K562 (cell line): ENCODE data around the gene CDKN1C. TPM values are rescaled to one million over a fixed set of nuclear protein-coding genes. Genes with fewer than 3 reads are reported as not detected.

ENCODE experiments used
- ADNP ChIP-seq: fragments of 200-800 bp; sonication (Bioruptor generic); IDR thresholded peaks from 2 replicates; pipeline ENCODE4 v1.6.1; 2016; ENCODE audit warnings: missing genetic modification characterization, missing compliant biosample characterization
- BMI1 ChIP-seq: fragments of 150-350 bp; IDR thresholded peaks from 2 replicates; pipeline ENCODE4 v1.6.1; 2014; ENCODE audit warnings: low read length
- CBFA2T3 ChIP-seq: fragments of 450-650 bp; IDR thresholded peaks from 2 replicates; pipeline ENCODE4 v1.6.1; 2017
- CBX3 ChIP-seq, 2 experiments: IDR thresholded peaks; 1 replicate in 1 of 2; 2 replicates in 1 of 2; pipeline ENCODE4 v1.6.1; 2012; ENCODE audit warnings: inconsistent platforms in 2 of 2, low read length in 2 of 2, borderline replicate concordance in 1 of 2, control low read depth in 1 of 2
- CEBPZ ChIP-seq: fragments of 150-350 bp; IDR thresholded peaks from 2 replicates; pipeline ENCODE4 v1.6.1; 2014; ENCODE audit warnings: low read depth, mild to moderate bottlenecking, low read length, borderline replicate concordance
- DEAF1 ChIP-seq: fragments of 450-650 bp; formaldehyde crosslinking; IDR thresholded peaks from 2 replicates; pipeline ENCODE4 v1.4.0; 2020; ENCODE audit warnings: mild to moderate bottlenecking, moderate library complexity
- FOXP1 ChIP-seq: sonication (generic); formaldehyde crosslinking; IDR thresholded peaks from 2 replicates; pipeline ENCODE4 v1.8.0; 2022; ENCODE audit warnings: mild to moderate bottlenecking, missing genetic modification reagents
- GTF2A2 ChIP-seq: IDR thresholded peaks from 2 replicates; pipeline ENCODE4 v1.6.1; 2016; ENCODE audit warnings: mild to moderate bottlenecking, missing genetic modification characterization, missing compliant biosample characterization
- RBM25 ChIP-seq: fragments of 200-400 bp; formaldehyde crosslinking; IDR thresholded peaks from 2 replicates; pipeline ENCODE4 v1.6.1; 2018; ENCODE audit warnings: low read length, low read depth, moderate library complexity; ENCODE audit not compliant: severe bottlenecking
- TAF9B ChIP-seq: fragments of 450-650 bp; IDR thresholded peaks from 2 replicates; pipeline ENCODE4 v1.6.1; 2018; ENCODE audit warnings: mild to moderate bottlenecking; ENCODE audit not compliant: partially characterized antibody
- ZEB2 ChIP-seq: fragments of 450-650 bp; IDR thresholded peaks from 2 replicates; pipeline ENCODE4 v1.6.1; 2016
- ZNF239 ChIP-seq: fragments of 250-450 bp; sonication (Bioruptor Pico); IDR thresholded peaks from 2 replicates; pipeline ENCODE4 v1.4.0; 2020; ENCODE audit warnings: mild to moderate bottlenecking
- ZNF277 ChIP-seq: fragments of 250-450 bp; sonication (Bioruptor Pico); IDR thresholded peaks from 2 replicates; pipeline ENCODE4 v1.8.0; 2022; ENCODE audit warnings: inconsistent platforms, mild to moderate bottlenecking, moderate library complexity, borderline replicate concordance
- ZNF324 ChIP-seq: fragments of 250-450 bp; sonication (Bioruptor Pico); IDR thresholded peaks from 2 replicates; pipeline ENCODE4 v1.4.0; 2020; ENCODE audit warnings: mild to moderate bottlenecking
- ZNF830 ChIP-seq: fragments of 250-450 bp; sonication (Bioruptor Pico); IDR thresholded peaks from 2 replicates; pipeline ENCODE4 v1.5.0; 2021; ENCODE audit warnings: mild to moderate bottlenecking
- polyA plus RNA-seq, 8 experiments: library from polyadenylated mRNA; depleted of rRNA in 4 of 8; stranded (reverse) in 5 of 8; unstranded in 3 of 8; fragments of >200 nt; fragmentation: Nextera tagmentation in 2 of 8; fragmentation: Illumina TruSeq in 1 of 8; extraction: Ambion mirVana in 2 of 8; extraction: Trizol in 1 of 8; gene quantifications; 2 replicates each; pipeline versions ENCODE4 v1.2.1 to v1.2.3, GENCODE V29; 2011 to 2014; ENCODE audit warnings: inconsistent platforms in 1 of 8, missing spikeins in 1 of 8
- total RNA-seq, 7 experiments: library from RNA; depleted of rRNA in 6 of 7; stranded (reverse); fragments of >200 nt in 6 of 7; fragmentation: Illumina TruSeq in 2 of 7; extraction: Trizol in 2 of 7; gene quantifications; 2 replicates each; pipeline versions ENCODE4 v1.2.1 to v1.2.3, GENCODE V29; 2011 to 2021; ENCODE audit warnings: low replicate concordance in 1 of 7
- TF ChIP-seq, protein P1 (sequence below), 2 experiments: IDR thresholded peaks; 2 replicates each; pipeline ENCODE4 v1.6.1; 2011; ENCODE audit warnings: borderline replicate concordance in 1 of 2, control low read depth in 1 of 2, low read depth in 1 of 2, low read length in 1 of 2, mild to moderate bottlenecking in 1 of 2, mixed read lengths in 1 of 2, moderate library complexity in 1 of 2; ENCODE audit not compliant: insufficient read depth in 1 of 2, insufficient read length in 1 of 2, poor library complexity in 1 of 2, severe bottlenecking in 1 of 2; ENCODE audit errors: extremely low read depth in 1 of 2
- TF ChIP-seq, protein P2 (sequence below): fragments of 450-650 bp; IDR thresholded peaks from 2 replicates; pipeline ENCODE4 v1.6.1; 2018; ENCODE audit warnings: mild to moderate bottlenecking, low read depth; ENCODE audit not compliant: partially characterized antibody

Gene CDKN1C
- total and polyA plus RNA-seq, 9 of the 15 experiments (the other 6 are each of a cell fraction or from before 2014, with no cell fraction given), result 2.8 to 21.1 (median 9.3) TPM

- TF ChIP-seq, protein P1, sequence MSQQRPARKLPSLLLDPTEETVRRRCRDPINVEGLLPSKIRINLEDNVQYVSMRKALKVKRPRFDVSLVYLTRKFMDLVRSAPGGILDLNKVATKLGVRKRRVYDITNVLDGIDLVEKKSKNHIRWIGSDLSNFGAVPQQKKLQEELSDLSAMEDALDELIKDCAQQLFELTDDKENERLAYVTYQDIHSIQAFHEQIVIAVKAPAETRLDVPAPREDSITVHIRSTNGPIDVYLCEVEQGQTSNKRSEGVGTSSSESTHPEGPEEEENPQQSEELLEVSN (IDR thresholded peaks at IDR 0.05; ENCODE audit: borderline replicate concordance in 1 of 2, extremely low read depth in 1 of 2, insufficient read depth in 1 of 2, insufficient read length in 1 of 2, low read depth in 1 of 2, low read length in 1 of 2, poor library complexity in 1 of 2, severe bottlenecking in 1 of 2), result peak; percentile 30 to 84
- peak; percentile 71; the same call in 1 of the 2 replicates for TF ChIP-seq FOXP1 (CRISPR knock-in tag)
- TF ChIP-seq RBM25, result no peak
- no peak for TF ChIP-seq ZNF239 (CRISPR knock-in tag)
- peak; percentile 64; the same call in 1 of the 2 replicates for TF ChIP-seq ZEB2
- no peak for TF ChIP-seq ADNP (tag)
- TF ChIP-seq CBFA2T3, result no peak
- no peak for TF ChIP-seq CBX3 (IDR thresholded peaks at IDR 0.05; ENCODE audit: borderline replicate concordance in 1 of 2, low read length in 2 of 2)
- no peak for TF ChIP-seq ZNF277
- no peak for TF ChIP-seq ZNF830 (CRISPR knock-in tag)
- TF ChIP-seq ZNF324, result no peak
- TF ChIP-seq BMI1, result no peak
- peak; percentile 77; the same call in 1 of the 2 replicates for TF ChIP-seq DEAF1 (CRISPR knock-in tag)
- no peak for TF ChIP-seq GTF2A2 (tag)
- TF ChIP-seq CEBPZ, result no peak
- TF ChIP-seq, protein P2, sequence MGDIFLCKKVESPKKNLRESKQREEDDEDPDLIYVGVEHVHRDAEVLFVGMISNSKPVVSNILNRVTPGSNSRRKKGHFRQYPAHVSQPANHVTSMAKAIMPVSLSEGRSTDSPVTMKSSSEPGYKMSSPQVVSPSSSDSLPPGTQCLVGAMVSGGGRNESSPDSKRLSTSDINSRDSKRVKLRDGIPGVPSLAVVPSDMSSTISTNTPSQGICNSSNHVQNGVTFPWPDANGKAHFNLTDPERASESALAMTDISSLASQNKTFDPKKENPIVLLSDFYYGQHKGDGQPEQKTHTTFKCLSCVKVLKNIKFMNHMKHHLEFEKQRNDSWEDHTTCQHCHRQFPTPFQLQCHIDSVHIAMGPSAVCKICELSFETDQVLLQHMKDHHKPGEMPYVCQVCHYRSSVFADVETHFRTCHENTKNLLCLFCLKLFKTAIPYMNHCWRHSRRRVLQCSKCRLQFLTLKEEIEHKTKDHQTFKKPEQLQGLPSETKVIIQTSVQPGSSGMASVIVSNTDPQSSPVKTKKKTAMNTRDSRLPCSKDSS, result no peak
- TF ChIP-seq TAF9B, result no peak
Measured at GRCh38 chr11:2892215-2892966, 6.8 kb upstream of the CDKN1C start (continued).
